ENCODE measurements around the gene POLR2E. TPM values are rescaled to one million over a fixed set of nuclear protein-coding genes. Genes with fewer than 3 reads are reported as not detected.

POLR2E gene
- total and polyA plus RNA-seq, 9 of the 15 experiments (the other 6 are each of a cell fraction or from before 2014, with no cell fraction given) = 3.4 to 413 (median 244) TPM

GRCh38 chr19:1123381-1123780 lies 28.2 kb upstream of the POLR2E start (continued):
- TF ChIP-seq RERE (CRISPR knock-in tag; IDR thresholded peaks at IDR 0.05; ENCODE audit: borderline replicate concordance) (no peak), SNAPC5 (CRISPR knock-in tag; IDR thresholded peaks at IDR 0.05) (no peak), TFAM (CRISPR knock-in tag; conservative IDR thresholded peaks at IDR 0.05) (no peak), NRF1 (conservative IDR thresholded peaks at IDR 0.05 in 1 of 2, IDR thresholded peaks at IDR 0.05 in 1 of 2) (peak; percentile 4 to 6; a peak in 1 of 4 replicates), NR1H2 (CRISPR knock-in tag; IDR thresholded peaks at IDR 0.05) (no peak), CHD1 (IDR thresholded peaks at IDR 0.05; ENCODE audit: low read length) (no peak), ATF1 (CRISPR knock-in tag; IDR thresholded peaks at IDR 0.05) (no peak), ATF1 (tag; IDR thresholded peaks at IDR 0.05) (no peak), NR4A1 (CRISPR knock-in tag; IDR thresholded peaks at IDR 0.05) (no peak), NR4A1 (tag; IDR thresholded peaks at IDR 0.05) (no peak), E2F3 (CRISPR knock-in tag; IDR thresholded peaks at IDR 0.05) (no peak)

Data from K562 (cell line).